Measurements from ENCODE around the gene RPAP2. TPM values are rescaled to one million over a fixed set of nuclear protein-coding genes. Genes with fewer than 3 reads are reported as not detected.
A peak's percentile ranks its signal among the peaks of the same experiment; 100 is the strongest.

Gene RPAP2
- total RNA-seq, 2 experiments from 2014 or later: 31.5 to 32.2 TPM

DNA sequence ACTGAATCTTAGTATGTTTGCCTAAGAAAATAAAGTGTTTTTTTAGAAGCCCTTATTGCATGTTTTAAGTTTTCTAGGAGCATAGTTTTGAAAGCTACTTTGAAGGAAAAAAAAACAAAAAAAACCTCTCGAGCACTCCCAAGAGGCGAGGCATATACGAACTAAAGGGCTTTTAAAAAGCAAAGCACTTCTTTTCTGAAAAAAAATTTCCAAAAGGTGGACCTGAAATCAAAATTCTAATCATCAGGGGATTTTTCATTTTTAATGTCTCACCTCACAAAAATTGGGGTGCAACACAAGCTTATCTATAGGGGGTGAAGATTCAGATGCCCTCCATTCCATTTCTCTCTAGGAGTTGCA, 666 bp upstream of the RPAP2 start:
- intact Hi-C loops (cut with micrococcal nuclease): loop anchor here (10.0 kb wide), 1 partner anchor 293 kb away; no protein-coding TSS in a partner anchor
- Mint-ChIP-seq H3K27ac (peak overlapping the region; percentile 98), H3K9me3 (no peaks in the 10 kb centered on the region), H3K4me3 (peak overlapping the region; percentile 84), H3K27me3 (no peaks in the 10 kb centered on the region), H3K36me3 (ENCODE audit: low read depth) (peaks cover 43% of the 10 kb centered on the region), H3K4me1 (ENCODE audit: low read depth) (peaks cover 33% of the 10 kb centered on the region)
- TF ChIP-seq, protein P1, sequence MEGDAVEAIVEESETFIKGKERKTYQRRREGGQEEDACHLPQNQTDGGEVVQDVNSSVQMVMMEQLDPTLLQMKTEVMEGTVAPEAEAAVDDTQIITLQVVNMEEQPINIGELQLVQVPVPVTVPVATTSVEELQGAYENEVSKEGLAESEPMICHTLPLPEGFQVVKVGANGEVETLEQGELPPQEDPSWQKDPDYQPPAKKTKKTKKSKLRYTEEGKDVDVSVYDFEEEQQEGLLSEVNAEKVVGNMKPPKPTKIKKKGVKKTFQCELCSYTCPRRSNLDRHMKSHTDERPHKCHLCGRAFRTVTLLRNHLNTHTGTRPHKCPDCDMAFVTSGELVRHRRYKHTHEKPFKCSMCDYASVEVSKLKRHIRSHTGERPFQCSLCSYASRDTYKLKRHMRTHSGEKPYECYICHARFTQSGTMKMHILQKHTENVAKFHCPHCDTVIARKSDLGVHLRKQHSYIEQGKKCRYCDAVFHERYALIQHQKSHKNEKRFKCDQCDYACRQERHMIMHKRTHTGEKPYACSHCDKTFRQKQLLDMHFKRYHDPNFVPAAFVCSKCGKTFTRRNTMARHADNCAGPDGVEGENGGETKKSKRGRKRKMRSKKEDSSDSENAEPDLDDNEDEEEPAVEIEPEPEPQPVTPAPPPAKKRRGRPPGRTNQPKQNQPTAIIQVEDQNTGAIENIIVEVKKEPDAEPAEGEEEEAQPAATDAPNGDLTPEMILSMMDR (IDR thresholded peaks at IDR 0.05): peak; percentile 53
- POLR2A ChIA-PET: interaction anchor here (0.6 to 1.7 kb wide), 5 partner anchors 20 to 240 kb away, joined by 3 to 7 read pairs (median 3); no protein-coding TSS in a partner anchor
- DNase-seq (no peak), ATAC-seq (no peak)
- CTCF ChIA-PET: interaction anchor here (0.6 to 1.2 kb wide), 8 partner anchors 10 to 305 kb away, joined by 3 to 7 read pairs (median 3); no protein-coding TSS in a partner anchor

DNA sequence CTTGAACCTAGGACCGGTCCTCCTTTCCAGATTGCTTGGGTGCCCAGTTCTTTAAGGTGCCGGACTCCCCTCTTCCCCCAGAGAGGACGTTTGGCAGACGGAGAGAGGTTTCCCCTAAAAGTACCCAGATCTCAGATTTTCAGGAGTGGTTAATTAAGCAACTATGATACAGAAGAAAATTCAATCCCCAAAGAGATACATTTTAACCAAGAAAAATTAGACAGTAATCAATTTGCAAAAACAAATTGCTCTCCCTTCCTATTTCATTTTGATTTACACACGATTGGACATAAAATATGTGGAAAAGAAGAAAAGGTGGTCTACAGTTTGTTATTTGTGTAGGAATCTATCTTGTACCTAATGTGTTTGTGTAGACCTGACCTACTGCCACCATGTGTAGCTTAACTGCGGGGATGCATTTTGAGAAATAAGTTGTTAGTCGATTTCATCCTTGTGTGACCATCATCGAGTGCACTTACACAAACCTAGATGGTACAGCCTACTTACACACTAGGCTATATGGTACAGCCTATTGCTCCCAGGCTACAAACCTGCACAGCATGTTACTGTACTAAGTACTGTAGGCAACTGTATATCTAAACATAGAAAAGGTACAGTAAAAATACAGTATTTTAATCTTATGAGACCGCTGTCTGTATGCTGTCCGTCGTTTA, 755 bp downstream of the RPAP2 start:
- no peak for ATAC-seq

DNA sequence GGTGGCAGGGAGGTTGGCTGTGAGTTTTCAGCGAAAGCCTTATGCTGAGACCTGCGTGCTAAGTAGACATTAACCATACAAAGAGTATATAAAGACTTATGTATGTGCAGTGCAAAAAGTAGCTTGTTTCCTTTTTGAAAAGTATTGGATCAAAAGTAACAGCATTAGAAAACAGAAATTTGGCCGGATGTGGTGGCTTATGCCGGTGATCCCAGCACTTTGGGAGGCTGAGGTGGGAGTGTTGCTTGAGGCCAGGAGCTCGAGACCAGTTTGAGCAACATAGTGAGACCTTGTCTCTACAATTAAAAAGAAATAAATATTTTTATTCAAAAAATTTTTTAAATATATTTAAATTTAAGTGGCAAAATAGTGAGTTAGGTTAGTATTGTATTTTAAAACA, 2.2 kb downstream of the RPAP2 start:
- no peak overlapping the region for H3K27ac Mint-ChIP-seq
- intact Hi-C loops (cut with micrococcal nuclease): no loop called here
- no peaks in the 10 kb centered on the region for H3K27me3 Mint-ChIP-seq
- H3K36me3 Mint-ChIP-seq (ENCODE audit: low read depth): peaks cover 35% of the 10 kb centered on the region
- H3K4me3 Mint-ChIP-seq: no peak overlapping the region
- peaks cover 31% of the 10 kb centered on the region for H3K4me1 Mint-ChIP-seq (ENCODE audit: low read depth)
- no peaks in the 10 kb centered on the region for H3K9me3 Mint-ChIP-seq
- POLR2A ChIA-PET: interaction anchor here (1.7 kb wide), 1 partner anchor 184 kb away, joined by 5 read pairs; no protein-coding TSS in a partner anchor
- no peak for DNase-seq
- CTCF ChIA-PET: interaction anchor here (0.9 to 2.4 kb wide), 8 partner anchors 9 to 448 kb away, joined by 3 to 9 read pairs (median 4); no protein-coding TSS in a partner anchor
- no peak for ATAC-seq
- TF ChIP-seq, protein P1 (IDR thresholded peaks at IDR 0.05): no peak

More for the DNA sequence above, 755 bp downstream of the RPAP2 start:
- peak overlapping the region; percentile 84 for H3K4me3 Mint-ChIP-seq
- DNase-seq: no peak
- no peaks in the 10 kb centered on the region for H3K9me3 Mint-ChIP-seq
- ChIA-PET CTCF (interaction anchor here (0.9 to 1.1 kb wide), 3 partner anchors 11 to 519 kb away, joined by 3 to 5 read pairs (median 3); no protein-coding TSS in a partner anchor), POLR2A (interaction anchor here (1.0 to 1.7 kb wide), 9 partner anchors 9 to 238 kb away, joined by 3 to 7 read pairs (median 3); partner anchors contain the start of gene GFI1)
- H3K4me1 Mint-ChIP-seq (ENCODE audit: low read depth): peaks cover 30% of the 10 kb centered on the region
- intact Hi-C loops (cut with micrococcal nuclease): loop anchor here (10.0 kb wide), 1 partner anchor 295 kb away; no protein-coding TSS in a partner anchor
- no peaks in the 10 kb centered on the region for H3K27me3 Mint-ChIP-seq
- TF ChIP-seq, protein P1 (IDR thresholded peaks at IDR 0.05): no peak
- H3K36me3 Mint-ChIP-seq (ENCODE audit: low read depth): peaks cover 38% of the 10 kb centered on the region
- H3K27ac Mint-ChIP-seq: peak overlapping the region; percentile 98

DNA sequence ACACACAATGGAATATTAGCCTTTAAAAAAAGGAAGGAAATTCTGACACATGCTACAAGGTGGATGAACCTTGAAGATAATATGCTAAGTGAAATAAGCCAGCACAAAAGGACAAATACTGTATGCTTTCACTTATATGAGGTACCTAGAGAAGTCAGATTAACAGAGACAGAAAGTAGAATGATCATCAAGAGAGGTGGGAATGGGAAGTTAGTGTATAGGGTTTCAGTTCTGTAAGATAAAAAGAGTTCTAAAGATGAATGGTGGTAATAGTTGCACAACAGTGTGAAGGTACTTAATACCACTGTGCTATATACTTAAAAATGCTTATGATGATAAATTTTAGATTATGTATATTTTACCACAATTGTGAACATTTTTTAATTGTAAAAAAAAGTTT, 7.2 kb downstream of the RPAP2 start:
- no peak for ATAC-seq
- no peak for DNase-seq
- TF ChIP-seq, protein P1 (IDR thresholded peaks at IDR 0.05): no peak
- Mint-ChIP-seq H3K4me3 (no peak overlapping the region), H3K9me3 (no peaks in the 10 kb centered on the region), H3K36me3 (ENCODE audit: low read depth) (peaks cover 17% of the 10 kb centered on the region), H3K4me1 (ENCODE audit: low read depth) (peaks cover 20% of the 10 kb centered on the region), H3K27me3 (no peaks in the 10 kb centered on the region), H3K27ac (peak overlapping the region; percentile 3)
- ChIA-PET POLR2A (no interaction called here), CTCF (no interaction called here)
- intact Hi-C loops (cut with micrococcal nuclease): no loop called here

DNA sequence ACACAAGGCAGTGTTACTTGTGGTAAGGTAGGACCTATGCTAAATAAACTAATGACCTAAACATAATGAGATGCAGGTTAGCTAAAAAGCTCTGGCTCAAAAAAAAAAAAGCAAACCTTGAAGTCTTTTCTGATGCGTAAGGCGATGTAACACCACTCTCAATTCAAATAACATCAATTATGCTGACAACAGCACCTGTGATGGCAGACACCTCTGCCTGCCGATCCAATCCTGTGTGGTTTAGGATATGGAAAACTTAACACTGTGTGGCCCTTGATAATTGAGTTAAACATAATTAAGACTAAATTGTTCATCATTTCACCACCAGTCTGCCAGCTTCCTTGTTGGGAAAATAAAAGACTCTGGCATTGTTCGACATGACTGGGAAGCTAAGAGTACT, 9.1 kb downstream of the RPAP2 start:
- ChIA-PET POLR2A (no interaction called here), CTCF (interaction anchor here (0.9 to 1.3 kb wide), 4 partner anchors 10 to 231 kb away, joined by 3 to 7 read pairs (median 3); partner anchors contain the start of gene GLMN)
- no peak overlapping the region for H3K27ac Mint-ChIP-seq
- H3K27me3 Mint-ChIP-seq: no peaks in the 10 kb centered on the region
- TF ChIP-seq, protein P1 (IDR thresholded peaks at IDR 0.05): no peak
- peaks cover 25% of the 10 kb centered on the region for H3K36me3 Mint-ChIP-seq (ENCODE audit: low read depth)
- peaks cover 20% of the 10 kb centered on the region for H3K4me1 Mint-ChIP-seq (ENCODE audit: low read depth)
- DNase-seq (no peak), ATAC-seq (no peak)
- intact Hi-C loops (cut with micrococcal nuclease): no loop called here
- H3K4me3 Mint-ChIP-seq: no peak overlapping the region
- no peaks in the 10 kb centered on the region for H3K9me3 Mint-ChIP-seq
